Activated naive CD8-positive, alpha-beta T cell treated with anti-CD3 and anti-CD28 coated beads, Interleukin-2, amount 50 U/mL, for 24 hours (primary cell): ENCODE data around the gene MOB4.

Experiments used
- ATAC-seq: fragments of 150-1000 bp; cut with Tn5 transposase; one replicate; pipeline ENCODE4 v1.10.0; 2021
- DNase-seq: peaks from one replicate; pipeline ENCODE4 v3.0.0; 2021
- H3K27ac Mint-ChIP-seq: one replicate; pipeline ENCODE4 v1.8.0; 2021; ENCODE audit warnings: mild to moderate bottlenecking, mixed read lengths
- H3K27me3 Mint-ChIP-seq: one replicate; pipeline ENCODE4 v1.8.0; 2021; ENCODE audit warnings: mixed read lengths
- H3K36me3 Mint-ChIP-seq: one replicate; pipeline ENCODE4 v1.8.0; 2021; ENCODE audit warnings: low read depth, mixed read lengths
- H3K4me1 Mint-ChIP-seq: one replicate; pipeline ENCODE4 v1.8.0; 2021; ENCODE audit warnings: mixed read lengths
- H3K4me3 Mint-ChIP-seq: one replicate; pipeline ENCODE4 v1.8.0; 2021; ENCODE audit warnings: mild to moderate bottlenecking, moderate library complexity, mixed read lengths
- H3K9me3 Mint-ChIP-seq: one replicate; pipeline ENCODE4 v1.8.0; 2021; ENCODE audit warnings: mixed read lengths

The MOB4 gene

DNA sequence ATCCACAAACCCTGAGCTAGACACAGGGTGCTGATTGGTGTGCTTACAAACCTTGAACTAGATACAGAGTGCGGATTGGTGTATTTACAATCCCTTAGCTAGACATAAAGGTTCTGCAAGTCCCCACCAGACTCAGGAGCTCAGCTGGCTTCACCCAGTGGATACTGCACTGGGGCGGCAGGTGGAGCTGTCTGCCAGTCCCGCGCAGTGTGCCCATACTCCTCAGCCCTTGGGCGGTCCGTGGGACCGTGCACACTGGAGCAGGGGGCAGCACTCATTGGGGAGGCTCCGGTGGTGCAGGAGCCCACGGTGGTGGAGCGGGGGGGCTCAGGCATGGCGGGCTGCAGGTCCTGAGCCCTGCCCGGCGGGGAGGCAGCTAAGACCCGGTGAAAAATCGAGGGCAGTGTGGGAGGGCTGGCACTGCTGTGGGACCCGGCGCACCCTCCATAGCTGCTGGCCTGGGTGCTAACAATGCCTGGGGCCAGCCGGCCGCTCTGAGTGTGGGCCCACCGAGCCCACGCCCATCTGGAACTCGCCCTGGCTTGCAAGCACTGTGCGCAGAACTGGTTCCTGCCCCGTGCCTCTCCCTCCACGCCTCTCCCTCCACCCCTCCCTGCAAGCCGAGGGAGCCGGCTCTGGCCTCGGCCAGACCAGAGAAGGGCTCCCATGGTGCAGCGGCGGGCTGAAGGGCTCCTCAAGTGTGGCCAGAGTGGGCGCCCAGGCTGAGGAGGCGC lies 75.6 kb downstream of the MOB4 start:
- H3K4me3 Mint-ChIP-seq, result no peak overlapping the region
- no peak for ATAC-seq

GRCh38 chr2:197596766-197597165 lies 80.9 kb downstream of the MOB4 start:
- H3K27ac Mint-ChIP-seq, result no peak overlapping the region
- H3K27me3 Mint-ChIP-seq, result peaks cover 6% of the 10 kb centered on the region
- no peak for DNase-seq
- no peak for ATAC-seq
- H3K4me3 Mint-ChIP-seq, result no peak overlapping the region
- H3K4me1 Mint-ChIP-seq, result peaks cover 4% of the 10 kb centered on the region
- no peaks in the 10 kb centered on the region for H3K9me3 Mint-ChIP-seq
- no peaks in the 10 kb centered on the region for H3K36me3 Mint-ChIP-seq

More for the DNA sequence above, 75.6 kb downstream of the MOB4 start:
- H3K27me3 Mint-ChIP-seq, result peaks cover 11% of the 10 kb centered on the region
- no peaks in the 10 kb centered on the region for H3K4me1 Mint-ChIP-seq
- no peak overlapping the region for H3K27ac Mint-ChIP-seq
- no peaks in the 10 kb centered on the region for H3K9me3 Mint-ChIP-seq
- H3K36me3 Mint-ChIP-seq, result no peaks in the 10 kb centered on the region
- DNase-seq, result no peak

DNA sequence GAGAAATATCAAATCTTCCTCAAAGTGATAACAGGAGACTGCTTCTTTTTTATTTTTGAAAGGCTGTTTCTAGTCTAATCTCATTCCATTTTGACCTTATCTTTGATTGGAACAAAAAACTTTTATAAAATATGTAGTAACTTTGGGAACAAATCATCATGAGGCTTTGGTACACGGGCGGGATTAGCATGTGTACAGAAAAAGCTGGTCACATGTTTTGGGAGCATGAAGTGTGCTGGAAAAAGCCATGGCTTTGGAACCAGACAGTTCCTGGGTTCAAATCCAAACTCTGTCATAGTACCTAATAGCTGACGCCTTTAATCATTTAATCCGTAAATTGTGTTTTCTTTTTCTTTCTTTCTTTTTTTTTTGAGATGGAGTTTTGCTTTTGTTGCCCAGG lies 81.3 kb downstream of the MOB4 start:
- H3K27ac Mint-ChIP-seq, result no peak overlapping the region
- peaks cover 6% of the 10 kb centered on the region for H3K27me3 Mint-ChIP-seq
- no peaks in the 10 kb centered on the region for H3K36me3 Mint-ChIP-seq
- H3K9me3 Mint-ChIP-seq, result no peaks in the 10 kb centered on the region
- H3K4me1 Mint-ChIP-seq, result peaks cover 4% of the 10 kb centered on the region
- ATAC-seq (no peak), DNase-seq (no peak)
- H3K4me3 Mint-ChIP-seq, result no peak overlapping the region

DNA sequence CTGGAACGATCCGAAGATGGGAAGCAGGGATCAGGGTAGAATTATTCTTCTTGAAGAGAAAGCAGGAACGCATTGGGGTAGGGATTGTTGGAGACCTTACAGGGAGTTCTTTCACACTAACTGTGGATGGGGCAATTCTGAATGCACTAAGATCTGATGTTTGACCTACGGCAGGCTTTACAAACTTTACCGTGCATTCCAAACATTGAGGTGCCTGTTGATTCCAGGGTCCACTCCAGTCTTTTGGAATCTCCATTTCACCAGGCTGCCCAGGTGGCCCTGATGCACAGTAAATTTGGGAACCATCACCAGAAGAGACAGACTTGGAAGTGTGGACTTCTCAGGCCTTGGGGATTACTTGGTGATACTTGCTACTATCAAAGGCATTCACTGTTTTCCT lies 82.6 kb downstream of the MOB4 start:
- no peak overlapping the region for H3K27ac Mint-ChIP-seq
- DNase-seq (no peak), ATAC-seq (no peak)
- peaks cover 4% of the 10 kb centered on the region for H3K4me1 Mint-ChIP-seq
- H3K9me3 Mint-ChIP-seq, result no peaks in the 10 kb centered on the region
- H3K36me3 Mint-ChIP-seq, result no peaks in the 10 kb centered on the region
- no peak overlapping the region for H3K4me3 Mint-ChIP-seq
- peaks cover 6% of the 10 kb centered on the region for H3K27me3 Mint-ChIP-seq

DNA sequence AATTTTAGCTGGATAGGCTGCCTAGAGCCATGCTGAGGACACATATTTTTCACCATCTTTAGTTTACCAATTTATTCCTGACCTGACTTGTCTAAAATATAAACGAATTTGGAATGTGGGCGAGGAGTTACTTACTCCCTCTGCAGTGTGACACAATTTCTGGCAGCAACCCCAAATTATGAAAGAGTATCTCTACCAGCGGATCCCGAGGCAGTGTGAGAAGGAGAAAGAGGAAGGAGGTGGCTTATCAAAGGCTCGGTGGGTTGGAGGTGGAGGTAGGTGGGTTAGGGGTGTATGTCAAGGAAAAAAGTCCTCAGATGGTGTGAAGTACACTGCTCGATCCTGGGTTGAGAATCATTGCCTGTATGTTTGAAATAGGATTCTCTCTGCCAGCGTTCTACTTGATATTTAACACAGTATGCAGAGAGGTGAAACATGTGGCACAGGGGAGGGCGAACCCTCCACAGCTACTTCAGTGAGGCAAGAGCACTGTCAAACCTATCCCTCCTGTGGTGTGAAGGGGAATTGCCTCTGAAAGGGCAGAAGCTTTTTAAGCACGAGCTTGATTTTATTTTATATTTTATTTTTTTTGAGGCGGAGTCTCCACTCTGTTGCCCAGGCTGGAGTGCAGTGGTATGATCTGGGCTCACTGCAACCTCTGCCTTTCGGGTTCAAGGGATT lies 83.6 kb downstream of the MOB4 start:
- peaks cover 6% of the 10 kb centered on the region for H3K27me3 Mint-ChIP-seq
- DNase-seq (peak; percentile 16), ATAC-seq (peak; percentile 92)
- peak overlapping the region; percentile 36 for H3K4me3 Mint-ChIP-seq
- H3K9me3 Mint-ChIP-seq, result no peaks in the 10 kb centered on the region
- no peaks in the 10 kb centered on the region for H3K36me3 Mint-ChIP-seq
- peaks cover 4% of the 10 kb centered on the region for H3K4me1 Mint-ChIP-seq
- no peak overlapping the region for H3K27ac Mint-ChIP-seq

DNA sequence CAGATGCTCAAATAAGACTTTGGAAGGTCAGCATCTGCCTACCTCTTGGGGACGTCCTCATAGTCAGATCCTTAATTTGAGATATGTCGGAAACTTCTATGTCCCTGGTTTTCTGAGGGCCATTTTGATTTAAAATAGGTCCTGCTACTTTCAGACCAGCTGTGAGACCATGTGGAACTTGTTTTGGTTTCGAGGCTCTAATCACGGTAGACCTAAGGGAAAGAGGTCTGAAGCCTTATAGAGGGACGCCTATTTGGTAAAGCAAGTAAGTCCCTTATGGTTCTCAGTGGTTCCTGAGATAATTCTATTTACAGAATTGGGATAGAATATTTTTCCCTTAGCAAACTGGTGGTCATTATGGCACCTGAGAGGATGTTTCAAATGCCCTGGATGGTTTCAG lies 84.4 kb downstream of the MOB4 start:
- ATAC-seq (no peak), DNase-seq (no peak)
- peaks cover 4% of the 10 kb centered on the region for H3K4me1 Mint-ChIP-seq
- H3K9me3 Mint-ChIP-seq, result no peaks in the 10 kb centered on the region
- H3K27me3 Mint-ChIP-seq, result peaks cover 6% of the 10 kb centered on the region
- H3K36me3 Mint-ChIP-seq, result no peaks in the 10 kb centered on the region
- no peak overlapping the region for H3K27ac Mint-ChIP-seq
- no peak overlapping the region for H3K4me3 Mint-ChIP-seq

DNA sequence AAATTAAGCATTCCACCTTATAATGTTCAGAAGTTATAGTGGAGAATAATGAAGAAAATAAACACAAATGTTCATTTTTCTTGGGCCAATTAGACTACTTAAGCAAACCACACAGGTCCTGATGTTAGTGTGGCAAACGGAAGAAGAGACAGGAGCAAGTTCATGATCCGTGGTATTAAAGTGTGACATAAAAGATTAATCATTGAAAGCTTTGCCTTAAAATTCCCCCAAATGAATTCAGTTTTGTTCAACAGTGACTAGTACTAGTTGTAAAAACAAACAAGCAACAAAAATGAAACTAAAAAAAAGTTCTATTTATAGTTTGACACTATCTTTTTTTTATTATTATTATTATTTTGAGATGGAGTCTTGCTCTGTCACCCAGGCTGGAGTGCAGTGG lies 85.9 kb downstream of the MOB4 start:
- ATAC-seq (no peak), DNase-seq (no peak)
- Mint-ChIP-seq H3K4me3 (no peak overlapping the region), H3K36me3 (no peaks in the 10 kb centered on the region), H3K27me3 (peaks cover 6% of the 10 kb centered on the region), H3K4me1 (peaks cover 10% of the 10 kb centered on the region), H3K9me3 (no peaks in the 10 kb centered on the region), H3K27ac (no peak overlapping the region)
